SH-SY5Y (cell line): ENCODE measurements around the gene LYSMD4.

Experiments used
- GATA2 ChIP-seq: IDR thresholded peaks from 2 replicates; pipeline ENCODE4 v1.6.1; 2011; ENCODE audit warnings: mild to moderate bottlenecking, low read depth, low read length
- GATA3 ChIP-seq: IDR thresholded peaks from 2 replicates; pipeline ENCODE4 v1.6.1; 2011; ENCODE audit warnings: low read depth, mild to moderate bottlenecking, low read length, moderate library complexity

DNA sequence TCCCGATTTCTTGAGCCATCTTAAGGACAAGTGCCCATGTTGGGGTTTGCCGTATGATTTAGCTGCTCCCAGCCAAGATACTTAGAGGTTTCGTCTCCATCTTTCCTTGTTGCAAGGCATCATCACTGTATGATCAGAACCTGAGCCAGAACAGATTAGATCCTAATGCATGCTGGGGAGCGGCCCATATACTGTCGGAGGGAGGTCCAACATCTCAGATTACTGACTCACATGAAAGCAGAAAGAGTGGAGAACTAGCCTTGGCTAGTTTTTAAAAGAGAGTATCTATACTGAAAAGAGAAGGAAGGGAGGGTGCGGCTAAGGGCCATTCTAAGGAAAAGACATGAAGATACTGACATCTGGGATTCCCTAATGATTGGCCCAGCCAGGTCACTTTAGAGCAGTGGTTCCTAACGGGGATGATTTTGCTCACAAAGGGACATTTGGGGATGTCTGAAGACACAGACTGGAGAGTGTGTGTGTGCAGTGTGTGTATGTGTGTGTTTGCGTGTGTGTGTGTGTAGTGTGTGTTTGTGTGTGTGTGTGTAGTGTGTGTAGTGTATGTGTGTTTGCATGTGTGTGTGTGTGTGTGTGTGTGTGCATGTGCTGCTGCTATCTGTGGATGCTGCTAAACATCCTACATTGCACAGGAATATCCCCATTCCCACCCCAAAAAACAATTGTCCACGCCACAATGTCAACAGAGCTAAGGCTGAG lies 12.3 kb upstream of the LYSMD4 start:
- TF ChIP-seq GATA2 (no peak), GATA3 (no peak)
